Activated B cell treated with CpG ODN at 0.5 μM for 24 hours (primary cell): Measurements from ENCODE around the gene SPIRE1. TPM values are rescaled to one million over a fixed set of nuclear protein-coding genes. Genes with fewer than 3 reads are reported as not detected.
"Not testable (repeated sequence)": the region's sequence is repeated elsewhere in the genome, so short reads cannot be mapped to it uniquely, and the experiment has no call there.

ENCODE experiments used
- ATAC-seq: fragments of 200-7000 bp; cut with Tn5 transposase; one replicate; pipeline ENCODE4 v1.10.0; 2021; ENCODE audit warnings: low read depth, mild to moderate bottlenecking, moderate library complexity
- CTCF ChIA-PET: fragments of 350-600 bp; sonication (Branson Sonifier 250); formaldehyde crosslinking; loops from one replicate; lab custom pipeline; 2021; ENCODE audit warnings: antibody characterized with exemption; lab: Charles Lee
- POLR2A ChIA-PET: fragments of 350-600 bp; sonication (Branson Sonifier 250); formaldehyde crosslinking; loops from one replicate; lab custom pipeline; 2021; ENCODE audit warnings: antibody characterized with exemption; lab: Charles Lee
- DNase-seq: peaks from one replicate; pipeline ENCODE4 v3.0.0; 2022
- H3K27ac Mint-ChIP-seq: one replicate; pipeline ENCODE4 v1.8.0; 2020; ENCODE audit warnings: mixed read lengths
- H3K27me3 Mint-ChIP-seq: one replicate; pipeline ENCODE4 v1.8.0; 2021; ENCODE audit warnings: mixed read lengths
- H3K36me3 Mint-ChIP-seq: one replicate; pipeline ENCODE4 v1.8.0; 2021; ENCODE audit warnings: low read depth, mixed read lengths
- H3K4me1 Mint-ChIP-seq: one replicate; pipeline ENCODE4 v1.8.0; 2021; ENCODE audit warnings: mixed read lengths
- H3K4me3 Mint-ChIP-seq: one replicate; pipeline ENCODE4 v1.8.0; 2020; ENCODE audit warnings: mild to moderate bottlenecking, mixed read lengths
- H3K9me3 Mint-ChIP-seq: one replicate; pipeline ENCODE4 v1.8.0; 2020; ENCODE audit warnings: mixed read lengths
- intact Hi-C: fragments of 100-400 bp; cut with micrococcal nuclease; formaldehyde crosslinking; loops from one replicate; pipeline ENCODE4 v1.15.1; 2024
- total RNA-seq: library from RNA; stranded (reverse); gene quantifications from 2 replicates; pipeline ENCODE4 v1.2.3, GENCODE V29; 2022
- TF ChIP-seq, protein P1 (sequence below): fragments of 200-600 bp; IDR thresholded peaks from one replicate; pipeline ENCODE4 v1.8.0; 2022; ENCODE audit warnings: antibody characterized with exemption, mild to moderate bottlenecking

The SPIRE1 gene
- total RNA-seq, 1 donor from 2014 or later: 2.5 TPM

DNA sequence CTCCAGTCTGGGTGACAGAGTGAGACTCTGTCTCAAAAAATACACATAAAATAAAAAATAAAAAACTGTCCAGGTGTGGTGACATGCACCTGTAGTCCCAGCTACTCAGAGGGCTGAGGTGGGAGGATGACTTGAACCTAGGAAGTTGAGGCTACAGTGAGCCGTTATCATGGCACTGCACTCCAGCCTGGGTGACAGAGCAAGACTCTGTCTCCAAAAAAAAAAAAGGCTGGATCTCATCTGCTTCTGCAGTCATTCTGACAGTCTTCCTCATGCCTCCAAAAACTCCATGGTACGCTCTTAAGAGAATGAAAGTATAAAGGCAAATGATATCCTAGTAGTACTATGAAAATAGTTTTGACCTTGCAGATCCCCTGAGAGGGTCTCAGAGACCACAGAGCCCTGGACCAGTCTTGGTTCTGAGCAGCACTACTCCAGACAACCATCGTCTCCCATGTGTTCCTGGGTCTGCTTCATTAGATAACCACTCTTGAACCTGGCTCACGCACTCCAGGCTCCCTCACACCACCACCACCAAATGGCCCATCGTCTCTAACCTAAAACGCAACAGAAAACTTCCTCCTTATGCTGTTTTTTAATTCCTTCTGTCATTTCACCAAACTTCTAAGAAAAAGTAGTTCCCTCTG lies 26.0 kb downstream of the SPIRE1 start:
- TF ChIP-seq, protein P1, sequence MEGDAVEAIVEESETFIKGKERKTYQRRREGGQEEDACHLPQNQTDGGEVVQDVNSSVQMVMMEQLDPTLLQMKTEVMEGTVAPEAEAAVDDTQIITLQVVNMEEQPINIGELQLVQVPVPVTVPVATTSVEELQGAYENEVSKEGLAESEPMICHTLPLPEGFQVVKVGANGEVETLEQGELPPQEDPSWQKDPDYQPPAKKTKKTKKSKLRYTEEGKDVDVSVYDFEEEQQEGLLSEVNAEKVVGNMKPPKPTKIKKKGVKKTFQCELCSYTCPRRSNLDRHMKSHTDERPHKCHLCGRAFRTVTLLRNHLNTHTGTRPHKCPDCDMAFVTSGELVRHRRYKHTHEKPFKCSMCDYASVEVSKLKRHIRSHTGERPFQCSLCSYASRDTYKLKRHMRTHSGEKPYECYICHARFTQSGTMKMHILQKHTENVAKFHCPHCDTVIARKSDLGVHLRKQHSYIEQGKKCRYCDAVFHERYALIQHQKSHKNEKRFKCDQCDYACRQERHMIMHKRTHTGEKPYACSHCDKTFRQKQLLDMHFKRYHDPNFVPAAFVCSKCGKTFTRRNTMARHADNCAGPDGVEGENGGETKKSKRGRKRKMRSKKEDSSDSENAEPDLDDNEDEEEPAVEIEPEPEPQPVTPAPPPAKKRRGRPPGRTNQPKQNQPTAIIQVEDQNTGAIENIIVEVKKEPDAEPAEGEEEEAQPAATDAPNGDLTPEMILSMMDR: no peak
- intact Hi-C loops: no loop called here
- H3K9me3 Mint-ChIP-seq: no peaks in the 10 kb centered on the region
- H3K36me3 Mint-ChIP-seq: no peaks in the 10 kb centered on the region
- H3K4me1 Mint-ChIP-seq: no peaks in the 10 kb centered on the region
- H3K27me3 Mint-ChIP-seq: peaks cover 9% of the 10 kb centered on the region
- no peak overlapping the region for H3K4me3 Mint-ChIP-seq
- no peak overlapping the region for H3K27ac Mint-ChIP-seq
- CTCF ChIA-PET: no interaction called here
- POLR2A ChIA-PET: no interaction called here
- DNase-seq: no peak
- ATAC-seq: no peak

DNA sequence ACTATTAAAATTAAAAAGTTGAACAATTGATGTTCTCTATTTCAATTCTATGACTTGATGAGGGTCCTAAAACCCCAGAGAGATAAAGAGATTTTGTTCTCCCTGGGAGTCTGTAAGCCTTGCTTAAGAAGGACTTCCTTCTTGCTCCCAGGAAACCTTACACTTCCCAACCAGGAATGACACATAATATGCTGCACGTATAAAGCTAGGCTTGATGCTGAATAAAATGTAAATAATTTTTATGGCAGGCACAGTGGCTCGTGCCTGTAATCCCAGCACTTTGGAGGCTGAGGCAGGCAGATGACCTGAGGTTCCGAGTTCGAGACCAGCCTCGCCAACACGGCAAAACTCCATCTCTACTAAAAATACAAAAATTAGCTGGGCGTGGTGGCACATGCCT lies 27.8 kb downstream of the SPIRE1 start:
- no peak for DNase-seq
- no peak overlapping the region for H3K4me3 Mint-ChIP-seq
- CTCF ChIA-PET: no interaction called here
- POLR2A ChIA-PET: no interaction called here
- H3K4me1 Mint-ChIP-seq: no peaks in the 10 kb centered on the region
- no peak for ATAC-seq
- intact Hi-C loops: no loop called here
- no peak overlapping the region for H3K27ac Mint-ChIP-seq
- H3K27me3 Mint-ChIP-seq: peaks cover 7% of the 10 kb centered on the region
- H3K9me3 Mint-ChIP-seq: no peaks in the 10 kb centered on the region
- no peaks in the 10 kb centered on the region for H3K36me3 Mint-ChIP-seq
- TF ChIP-seq, protein P1: no peak

DNA sequence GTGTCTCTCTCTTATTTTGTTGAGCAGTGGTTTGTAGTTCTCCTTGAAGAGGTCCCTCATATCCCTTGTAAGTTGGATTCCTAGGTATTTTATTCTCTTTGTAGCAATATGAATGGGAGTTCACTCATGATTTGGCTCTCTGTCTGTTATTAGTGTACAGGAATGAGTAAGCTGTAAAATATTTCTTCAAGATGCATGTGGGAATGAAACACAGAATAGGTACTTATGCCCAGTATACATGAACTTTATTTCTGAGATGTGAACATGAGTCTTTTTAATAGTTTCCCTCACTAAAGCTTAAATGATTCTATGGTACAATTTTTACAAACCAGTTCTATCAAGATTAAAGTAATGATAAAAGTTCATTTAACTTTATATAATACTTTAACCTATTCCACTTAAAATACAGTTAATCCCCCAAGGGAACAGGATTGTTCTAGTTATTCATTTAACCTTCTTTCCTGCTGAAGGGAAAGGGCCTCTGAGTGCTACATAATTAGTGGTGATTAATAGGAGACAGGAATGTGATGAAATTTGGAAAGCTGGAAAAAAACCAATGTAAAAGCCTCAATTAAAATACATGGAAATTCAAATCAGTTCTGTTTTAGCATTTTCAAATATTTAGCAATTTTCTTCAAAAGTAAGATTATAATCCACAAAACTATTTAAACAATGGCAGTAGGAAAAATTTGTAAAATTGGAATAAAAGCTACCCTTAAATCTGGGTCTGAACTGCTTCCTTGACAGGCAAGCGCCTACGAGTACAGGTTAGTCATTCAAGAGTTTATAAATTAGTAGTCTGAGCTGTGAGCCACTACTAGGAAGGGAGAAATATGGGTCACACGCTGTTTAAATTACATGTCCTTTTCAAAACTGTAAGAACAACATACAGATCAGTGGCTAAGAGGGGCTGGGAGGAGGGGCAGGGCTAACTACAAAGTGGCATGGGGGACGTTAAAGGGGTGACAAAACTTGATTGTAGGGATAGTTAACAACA lies 28.9 kb downstream of the SPIRE1 start:
- TF ChIP-seq, protein P1: no peak
- Mint-ChIP-seq H3K27ac (no peak overlapping the region), H3K4me3 (no peak overlapping the region), H3K4me1 (no peaks in the 10 kb centered on the region), H3K27me3 (peaks cover 7% of the 10 kb centered on the region), H3K36me3 (no peaks in the 10 kb centered on the region), H3K9me3 (no peaks in the 10 kb centered on the region)
- intact Hi-C loops: no loop called here
- ATAC-seq: no peak
- DNase-seq: no peak
- ChIA-PET POLR2A (no interaction called here), CTCF (no interaction called here)

DNA sequence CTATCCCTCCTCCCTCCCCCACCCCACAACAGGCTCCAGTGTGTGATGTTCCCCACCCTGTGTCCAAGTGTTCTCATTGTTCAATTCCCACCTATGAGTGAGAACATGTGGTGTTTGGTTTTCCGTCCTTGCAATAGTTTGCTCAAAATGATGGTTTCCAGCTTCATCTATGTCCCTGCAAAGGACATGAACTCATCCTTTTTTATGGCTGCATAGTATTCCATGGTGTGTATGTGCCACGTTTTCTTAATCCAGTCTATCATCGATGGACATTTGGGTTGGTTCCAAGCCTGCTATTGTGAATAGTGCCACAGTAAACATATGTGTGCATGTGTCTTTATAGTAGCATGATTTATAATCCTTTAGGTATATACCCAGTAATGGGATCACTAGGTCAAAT lies 30.7 kb downstream of the SPIRE1 start:
- POLR2A ChIA-PET, CTCF ChIA-PET, H3K9me3 Mint-ChIP-seq, H3K27ac Mint-ChIP-seq, ATAC-seq, DNase-seq, H3K36me3 Mint-ChIP-seq, H3K4me3 Mint-ChIP-seq, intact Hi-C loops, H3K27me3 Mint-ChIP-seq, H3K4me1 Mint-ChIP-seq: not testable (repeated sequence)

DNA sequence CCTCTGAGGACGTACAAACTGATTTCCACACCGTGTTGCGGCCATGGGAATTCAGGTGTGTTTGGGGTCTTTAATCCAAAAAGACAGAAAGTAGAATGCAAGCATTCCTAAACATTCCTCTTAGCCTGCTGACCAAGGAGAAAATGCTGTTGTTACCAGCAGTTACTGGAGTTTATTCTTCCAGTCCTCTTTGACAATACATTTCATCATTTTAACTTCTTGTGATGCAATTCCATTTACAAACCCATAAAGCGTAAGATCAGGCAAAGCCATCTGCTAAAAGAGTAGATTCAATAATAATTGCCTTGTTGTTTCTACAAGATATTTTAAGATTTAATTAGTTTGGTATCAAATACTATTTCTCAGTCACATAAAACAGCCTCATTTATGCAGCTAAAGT lies 32.7 kb downstream of the SPIRE1 start:
- Mint-ChIP-seq H3K27me3 (peaks cover 8% of the 10 kb centered on the region), H3K36me3 (no peaks in the 10 kb centered on the region), H3K27ac (no peak overlapping the region), H3K4me1 (no peaks in the 10 kb centered on the region), H3K9me3 (peaks cover 4% of the 10 kb centered on the region), H3K4me3 (no peak overlapping the region)
- intact Hi-C loops: no loop called here
- TF ChIP-seq, protein P1: no peak
- CTCF ChIA-PET: no interaction called here
- ATAC-seq: no peak
- DNase-seq: no peak
- POLR2A ChIA-PET: no interaction called here
